ENCODE results near the gene RPA1.

DNA sequence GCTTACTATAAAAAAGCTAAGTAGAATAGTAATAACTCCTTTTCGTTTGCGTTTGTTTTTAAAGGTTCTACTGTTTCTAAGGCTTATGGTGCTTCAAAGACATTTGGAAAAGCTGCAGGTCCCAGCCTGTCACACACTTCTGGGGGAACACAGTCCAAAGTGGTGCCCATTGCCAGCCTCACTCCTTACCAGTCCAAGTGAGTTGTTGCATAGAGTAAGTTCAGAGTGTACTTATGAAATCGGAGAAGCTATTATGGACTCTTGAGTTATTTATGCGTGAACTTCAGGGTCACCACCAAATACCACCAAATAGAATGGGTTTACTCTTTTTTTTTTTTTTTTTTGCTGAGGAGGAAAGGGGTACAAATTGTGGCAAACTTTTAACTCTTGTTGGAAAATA is 45.8 kb downstream of the RPA1 start:
- TF ChIP-seq POLR2A (IDR thresholded peaks at IDR 0.05; ENCODE audit: low read depth, low read length), result no peak
- TF ChIP-seq TAF1 (IDR thresholded peaks at IDR 0.05; ENCODE audit: borderline replicate concordance, low read depth, low read length), result no peak
